Lung (tissue), 12 donors: Measurements from ENCODE around the gene SPECC1. TPM values are rescaled to one million over a fixed set of nuclear protein-coding genes. Genes with fewer than 3 reads are reported as not detected.

ENCODE experiments used
- ATAC-seq: fragments of 200-7000 bp; cut with Tn5 transposase; one replicate; pipeline ENCODE4 v1.9.1; 2020; ENCODE audit warnings: moderate number of reproducible peaks; ENCODE audit not compliant: insufficient read depth, low FRiP score
- DNase-seq, 3 donors: peaks; one replicate each; pipeline ENCODE4 v3.0.0-alpha.2; 2013 to 2017
- H3K27ac ChIP-seq, 2 donors: one replicate each; pipeline ENCODE4 v1.5.1; 2013; ENCODE audit warnings: mild to moderate bottlenecking in 2 of 2, moderate library complexity in 2 of 2, control low read depth in 1 of 2, inconsistent platforms in 1 of 2, low read depth in 1 of 2, low read length in 1 of 2
- H3K27me3 ChIP-seq, 3 donors: one replicate each; pipeline ENCODE4 v1.5.1; 2013; ENCODE audit warnings: low read length in 2 of 3; ENCODE audit not compliant: control insufficient read depth in 3 of 3, insufficient read depth in 3 of 3
- H3K36me3 ChIP-seq, 4 donors: one replicate each; pipeline ENCODE4 v1.5.1; 2013; ENCODE audit warnings: low read length in 4 of 4, mild to moderate bottlenecking in 1 of 4, moderate library complexity in 1 of 4; ENCODE audit not compliant: control insufficient read depth in 4 of 4, insufficient read depth in 4 of 4
- H3K4me1 ChIP-seq, 5 donors: one replicate each; pipeline ENCODE4 v1.5.1; 2013; ENCODE audit warnings: low read length in 5 of 5, mild to moderate bottlenecking in 2 of 5, moderate library complexity in 1 of 5; ENCODE audit not compliant: control insufficient read depth in 5 of 5, insufficient read depth in 5 of 5
- H3K4me3 ChIP-seq: one replicate; pipeline ENCODE4 v1.5.1; 2013; ENCODE audit warnings: mild to moderate bottlenecking, control low read depth, moderate library complexity
- H3K9ac ChIP-seq, 2 donors: one replicate each; pipeline ENCODE4 v1.5.1; 2013; ENCODE audit warnings: low read length in 2 of 2, control low read depth in 1 of 2; ENCODE audit not compliant: insufficient read depth in 1 of 2
- H3K9me3 ChIP-seq, 4 donors: one replicate each; pipeline ENCODE4 v1.5.1; 2013; ENCODE audit warnings: low read length in 3 of 4, mild to moderate bottlenecking in 1 of 4, moderate library complexity in 1 of 4; ENCODE audit not compliant: control insufficient read depth in 4 of 4, insufficient read depth in 3 of 4
- WGBS, 2 donors: extraction: QIAGEN DNeasy Blood & Tissue Kit; methylation state at CpG; one replicate each; pipeline ENCODE4 v1.1.7; 2013; 5-methylcytosine and 5-hydroxymethylcytosine counted together
- polyA plus RNA-seq, 2 donors: library from polyadenylated mRNA; stranded (reverse); fragments of 200-250 nt; gene quantifications; one replicate each; pipeline ENCODE4 v1.2.1, GENCODE V29; 2013
- total RNA-seq, 2 donors: library from RNA; depleted of rRNA in 1 of 2; stranded (reverse); fragments of >200 nt in 1 of 2; gene quantifications; one replicate each; pipeline ENCODE4 v1.2.1, GENCODE V29; 2014 to 2021
- TF ChIP-seq, protein P1 (sequence below): IDR thresholded peaks from 2 replicates; pipeline ENCODE4 v1.5.1; 2012; ENCODE audit warnings: mild to moderate bottlenecking; ENCODE audit errors: control extremely low read depth, extremely low read depth
- donor health status: control.
- donor health status: control.
- donor health status: Bipolar disorder and iron deficiency.
- donor health status: healthy.
- donor health status: DM: yes; HTN: yes; CAD: no.

The SPECC1 gene
- total and polyA plus RNA-seq, 4 donors, result 8.8 to 27.1 (median 14.7) TPM

DNA sequence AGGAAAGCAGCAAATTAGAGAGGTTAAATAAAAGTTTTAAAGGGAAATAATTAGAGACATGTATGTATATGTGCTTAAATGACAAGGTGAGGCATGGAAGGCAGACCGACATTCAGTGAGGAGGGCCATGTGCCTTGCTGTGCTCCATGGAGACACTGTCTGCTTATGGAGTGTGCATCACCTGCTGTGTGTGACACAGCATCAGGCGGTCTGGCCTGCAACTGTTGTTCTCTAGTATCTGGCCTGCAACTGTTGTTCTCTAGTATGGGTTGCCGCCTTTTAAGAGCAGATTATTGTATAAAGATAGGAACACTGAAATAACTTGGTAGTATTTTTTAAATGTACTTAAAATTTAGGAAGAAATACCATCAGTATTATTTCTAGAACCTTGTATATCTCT lies 233.1 kb downstream of the SPECC1 start:
- H3K4me3 ChIP-seq, result no peak overlapping the region
- WGBS, 2 donors, result 95 to 97% methylated on average over 3 of the region's 3 CpGs
- H3K9me3 ChIP-seq, result peaks cover 0 to 1% (median 0%) of the 10 kb centered on the region in 4 donors
- no peak overlapping the region for H3K27ac ChIP-seq
- H3K36me3 ChIP-seq, result peaks cover 0 to 2% (median 0%) of the 10 kb centered on the region in 4 donors
- no peaks in the 10 kb centered on the region for H3K27me3 ChIP-seq
- DNase-seq (no peak), ATAC-seq (no peak)
- TF ChIP-seq, protein P1, sequence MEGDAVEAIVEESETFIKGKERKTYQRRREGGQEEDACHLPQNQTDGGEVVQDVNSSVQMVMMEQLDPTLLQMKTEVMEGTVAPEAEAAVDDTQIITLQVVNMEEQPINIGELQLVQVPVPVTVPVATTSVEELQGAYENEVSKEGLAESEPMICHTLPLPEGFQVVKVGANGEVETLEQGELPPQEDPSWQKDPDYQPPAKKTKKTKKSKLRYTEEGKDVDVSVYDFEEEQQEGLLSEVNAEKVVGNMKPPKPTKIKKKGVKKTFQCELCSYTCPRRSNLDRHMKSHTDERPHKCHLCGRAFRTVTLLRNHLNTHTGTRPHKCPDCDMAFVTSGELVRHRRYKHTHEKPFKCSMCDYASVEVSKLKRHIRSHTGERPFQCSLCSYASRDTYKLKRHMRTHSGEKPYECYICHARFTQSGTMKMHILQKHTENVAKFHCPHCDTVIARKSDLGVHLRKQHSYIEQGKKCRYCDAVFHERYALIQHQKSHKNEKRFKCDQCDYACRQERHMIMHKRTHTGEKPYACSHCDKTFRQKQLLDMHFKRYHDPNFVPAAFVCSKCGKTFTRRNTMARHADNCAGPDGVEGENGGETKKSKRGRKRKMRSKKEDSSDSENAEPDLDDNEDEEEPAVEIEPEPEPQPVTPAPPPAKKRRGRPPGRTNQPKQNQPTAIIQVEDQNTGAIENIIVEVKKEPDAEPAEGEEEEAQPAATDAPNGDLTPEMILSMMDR, result no peak
- no peak overlapping the region for H3K9ac ChIP-seq
- no peaks in the 10 kb centered on the region for H3K4me1 ChIP-seq

DNA sequence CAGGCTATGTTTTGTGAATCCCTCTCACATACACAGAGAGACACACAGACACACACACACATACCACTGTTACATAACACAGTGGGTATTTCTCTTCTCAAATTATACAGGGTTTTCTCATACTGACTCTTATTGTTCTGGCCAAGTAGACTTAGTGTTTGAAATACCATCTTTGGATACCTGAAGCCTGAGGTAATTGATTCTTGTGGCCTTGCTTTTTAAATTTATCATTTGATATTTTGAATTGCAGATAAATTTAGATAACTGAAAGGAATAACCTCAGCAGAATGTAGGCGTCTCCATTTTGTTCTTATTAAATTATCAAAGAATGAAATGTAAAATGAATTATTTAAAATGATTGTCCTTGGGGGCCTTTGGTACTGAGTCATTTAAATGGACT lies 234.4 kb downstream of the SPECC1 start:
- Histone ChIP-seq H3K27ac (no peak overlapping the region), H3K36me3 (peaks cover 0 to 2% (median 0%) of the 10 kb centered on the region in 4 donors), H3K27me3 (no peaks in the 10 kb centered on the region), H3K4me3 (no peak overlapping the region), H3K4me1 (no peaks in the 10 kb centered on the region), H3K9me3 (peaks cover 0 to 6% (median 0%) of the 10 kb centered on the region in 4 donors), H3K9ac (no peak overlapping the region)
- DNase-seq (no peak), ATAC-seq (no peak)
- 95 to 98% methylated on average over 1 of the region's 1 CpG for WGBS, 2 donors
- TF ChIP-seq, protein P1, result no peak

DNA sequence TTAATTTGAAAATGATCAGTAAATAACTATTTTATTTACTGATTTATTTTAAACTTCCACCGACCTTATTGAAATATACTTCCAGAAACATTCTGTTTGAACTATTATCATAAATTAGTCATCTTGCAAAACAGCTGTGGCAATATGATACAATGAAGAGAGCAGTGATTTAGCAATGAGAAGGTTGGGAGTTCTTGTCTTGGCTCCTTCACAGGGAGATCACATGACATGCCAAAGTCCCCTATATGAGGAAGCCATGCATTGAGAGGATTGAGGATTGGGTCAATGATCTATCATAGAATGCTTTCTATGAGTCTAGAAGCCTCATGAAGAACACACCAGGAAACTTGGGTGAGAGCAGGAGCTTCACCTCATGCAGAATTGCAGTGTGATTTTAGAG lies 235.5 kb downstream of the SPECC1 start:
- no peaks in the 10 kb centered on the region for H3K27me3 ChIP-seq
- no peak overlapping the region for H3K9ac ChIP-seq
- no peak overlapping the region for H3K27ac ChIP-seq
- TF ChIP-seq, protein P1, result no peak
- H3K9me3 ChIP-seq, result peaks cover 0 to 6% (median 0%) of the 10 kb centered on the region in 4 donors
- ATAC-seq (no peak), DNase-seq (no peak)
- 81 to 94% methylated on average over 1 of the region's 1 CpG for WGBS, 2 donors
- H3K36me3 ChIP-seq, result peaks cover 0 to 3% (median under 1%) of the 10 kb centered on the region in 4 donors
- H3K4me3 ChIP-seq, result no peak overlapping the region
- no peaks in the 10 kb centered on the region for H3K4me1 ChIP-seq

DNA sequence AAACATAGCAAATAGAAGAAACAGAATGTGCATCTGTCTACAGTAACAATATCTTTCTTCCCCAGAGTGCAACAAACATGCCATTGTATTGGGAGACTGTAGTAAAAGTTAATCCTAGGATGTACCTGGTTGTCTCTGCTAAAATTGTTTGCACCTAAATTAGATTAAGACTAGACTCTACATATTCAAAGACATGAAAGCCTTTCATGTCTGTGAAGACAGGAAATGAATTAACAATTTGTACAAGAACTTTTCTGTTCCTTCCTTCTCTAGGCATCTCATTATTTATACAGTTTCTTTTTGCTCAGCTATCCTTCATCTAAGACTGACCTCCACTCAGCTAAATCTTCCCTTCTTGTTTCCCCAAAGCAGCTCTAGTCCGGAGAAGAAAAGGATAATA lies 237.5 kb downstream of the SPECC1 start:
- Histone ChIP-seq H3K27ac (no peak overlapping the region), H3K9me3 (peaks cover 0 to 4% (median 0%) of the 10 kb centered on the region in 4 donors), H3K4me3 (no peak overlapping the region), H3K9ac (no peak overlapping the region), H3K36me3 (peaks cover 0 to 3% (median under 1%) of the 10 kb centered on the region in 4 donors), H3K27me3 (no peaks in the 10 kb centered on the region), H3K4me1 (no peaks in the 10 kb centered on the region)
- TF ChIP-seq, protein P1, result no peak
- DNase-seq (no peak), ATAC-seq (no peak)
- 80 to 84% methylated on average over 1 of the region's 1 CpG for WGBS, 2 donors
